ENCODE data around the gene ZNF365. TPM values are rescaled to one million over a fixed set of nuclear protein-coding genes. Genes with fewer than 3 reads are reported as not detected.
"Not testable (repeated sequence)": the region's sequence is repeated elsewhere in the genome, so short reads cannot be mapped to it uniquely, and the experiment has no call there.

Gene ZNF365
- total RNA-seq, 1 donor from 2014 or later: 2.7 TPM

GRCh38 chr10:62377966-62378365 is 3.8 kb downstream of the ZNF365 start:
- DNase-seq: no peak

GRCh38 chr10:62378877-62379276 is 4.7 kb downstream of the ZNF365 start:
- not testable (repeated sequence) for DNase-seq

DNA sequence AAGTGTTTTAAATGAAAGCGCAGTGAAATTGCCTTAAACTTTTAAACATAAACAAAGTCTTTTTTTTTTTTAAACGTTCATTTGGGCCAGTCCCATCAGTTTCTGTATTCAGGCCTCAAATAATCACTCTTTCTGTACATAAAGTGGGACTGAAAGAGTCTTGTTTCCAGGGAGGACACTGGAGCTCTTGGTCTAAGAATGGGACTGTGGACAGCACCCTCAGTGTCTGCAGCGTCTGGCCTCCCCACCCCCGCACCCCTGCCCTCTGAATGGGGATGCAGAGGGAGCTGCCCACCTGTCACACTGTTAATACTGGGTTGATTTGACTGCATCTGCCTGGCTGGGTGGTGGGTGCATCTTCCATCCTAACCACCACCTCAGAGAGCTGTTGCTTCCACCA is 5.2 kb downstream of the ZNF365 start:
- DNase-seq: no peak

- DNase-seq: no peak
These were observed 5.8 kb downstream of the ZNF365 start for GRCh38 chr10:62380016-62380415.

DNA sequence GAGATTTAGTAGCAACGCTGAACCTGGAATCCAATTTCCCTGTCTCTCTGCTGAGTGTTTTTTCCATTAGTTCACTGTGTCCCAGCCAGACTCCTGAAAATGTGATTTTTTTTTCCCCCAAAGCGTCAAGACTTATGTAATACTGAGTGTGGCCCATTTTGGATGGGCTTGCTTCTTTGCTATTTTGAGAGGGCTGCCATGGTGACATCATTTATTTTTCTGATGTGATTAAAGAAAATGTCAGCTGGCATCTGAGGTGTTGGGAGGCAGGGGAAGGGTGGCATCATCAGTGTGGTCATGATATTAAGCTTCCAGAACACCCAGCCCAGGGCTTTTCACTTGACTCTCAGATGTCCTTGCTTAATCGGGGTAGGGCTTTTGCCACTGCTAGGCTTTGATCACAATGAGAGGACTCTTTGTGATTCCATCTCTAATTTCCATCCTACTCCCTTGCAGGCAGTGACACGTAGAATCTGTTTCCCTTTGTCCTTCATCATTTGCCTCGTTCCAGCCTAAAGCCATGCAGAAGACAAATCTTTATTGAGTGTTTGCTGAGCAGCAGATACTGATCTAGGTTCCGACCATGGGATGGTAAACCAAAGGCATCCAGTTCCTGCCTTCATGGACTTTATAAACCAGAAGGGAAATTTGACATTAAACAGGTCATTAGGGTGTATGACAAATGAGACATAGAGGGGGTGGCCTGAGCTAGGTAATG is 7.4 kb downstream of the ZNF365 start:
- no peak for DNase-seq

DNA sequence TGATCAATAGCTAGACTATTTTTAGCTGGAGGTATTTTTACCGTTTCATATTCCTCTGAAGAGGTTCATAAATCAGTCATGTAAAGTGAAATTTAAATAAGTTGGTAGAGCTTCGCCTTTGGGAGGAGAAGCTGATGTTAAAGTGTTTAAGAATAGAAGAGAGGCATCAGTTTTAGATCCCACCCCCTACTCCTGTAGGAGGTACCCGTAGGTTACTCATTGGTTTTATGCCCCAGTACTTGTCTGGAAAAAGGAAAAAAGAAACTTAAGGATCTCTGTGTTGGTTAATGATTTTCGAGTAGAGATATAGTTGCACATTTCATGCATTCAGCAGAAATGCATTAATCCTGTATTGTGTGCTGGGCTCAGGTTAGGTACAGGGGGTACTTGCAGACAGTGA is 8.7 kb downstream of the ZNF365 start:
- DNase-seq: no peak

DNA sequence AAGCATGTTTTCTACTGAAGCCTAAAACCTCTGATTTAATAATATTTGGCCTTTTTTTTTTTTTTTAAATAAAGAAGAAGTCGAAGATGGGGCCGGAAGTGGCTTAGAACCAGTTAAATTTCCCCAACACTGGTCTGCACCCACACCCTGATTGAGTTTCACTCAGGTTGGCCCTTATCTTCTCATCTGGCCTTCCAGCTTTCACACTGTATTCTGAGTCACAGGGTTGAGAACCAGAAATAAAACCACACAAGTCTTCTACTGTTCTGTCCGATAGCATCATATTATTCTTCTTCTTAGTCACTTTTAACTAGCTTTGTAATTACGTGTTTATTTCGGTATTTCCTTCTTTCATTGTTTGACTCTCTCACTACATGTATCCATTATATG is 9.9 kb downstream of the ZNF365 start:
- no peak for DNase-seq

DNA sequence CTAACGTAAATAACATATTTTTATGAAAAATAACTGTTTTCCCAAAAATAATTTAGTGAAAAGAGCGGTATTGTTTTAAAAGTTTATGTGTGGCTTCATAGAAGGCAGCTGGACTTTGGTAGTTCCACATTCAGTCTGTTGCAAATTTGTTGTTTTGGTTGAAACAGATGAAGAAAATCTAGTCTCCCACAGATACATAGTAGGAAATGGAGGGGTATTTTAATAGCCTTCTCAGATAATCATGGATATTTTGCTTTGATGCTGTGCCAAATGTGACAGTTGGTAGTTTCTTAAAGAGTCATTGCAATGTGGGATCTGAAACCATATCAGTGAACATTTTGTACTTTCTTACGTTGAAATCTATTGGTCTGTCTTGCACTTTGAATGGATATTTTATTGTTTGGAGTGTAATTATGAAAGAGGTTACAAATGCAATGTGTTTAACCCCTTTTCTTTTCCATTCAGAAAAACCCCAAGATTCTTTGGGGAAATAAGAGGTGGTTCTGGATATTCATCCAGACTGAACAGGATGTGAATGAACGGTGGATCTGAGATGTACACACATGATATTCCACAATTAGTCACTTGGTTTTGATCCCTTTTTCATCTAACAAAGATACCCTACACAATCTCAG is 10.4 kb downstream of the ZNF365 start:
- DNase-seq: no peak

GRCh38 chr10:62386356-62387320 is 12.5 kb downstream of the ZNF365 start:
- no peak for DNase-seq

DNA sequence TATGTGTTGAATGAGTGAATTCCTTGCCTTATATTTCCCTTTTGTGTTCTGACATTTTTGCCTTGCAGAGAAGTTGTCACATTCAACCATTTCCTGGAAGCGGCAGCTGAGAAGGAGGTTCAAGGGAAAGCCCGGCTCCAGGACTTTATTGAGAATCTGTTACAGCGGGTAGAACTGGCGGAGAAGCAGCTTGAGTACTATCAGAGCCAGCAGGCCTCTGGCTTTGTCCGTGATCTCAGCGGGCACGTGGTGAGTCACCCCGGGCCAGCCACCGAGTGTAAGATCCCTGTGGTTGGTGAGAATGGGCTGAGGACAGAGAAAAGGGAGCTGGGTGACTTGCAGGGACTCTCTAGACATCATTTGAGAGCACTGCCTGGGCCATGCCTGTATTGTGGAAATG is 14.2 kb downstream of the ZNF365 start:
- no peak for DNase-seq

- no peak for DNase-seq
These were observed 16.5 kb downstream of the ZNF365 start for GRCh38 chr10:62390497-62391176.

- no peak for DNase-seq
These were observed 19.1 kb downstream of the ZNF365 start for GRCh38 chr10:62393237-62393636.

- DNase-seq: no peak
These were observed 20.4 kb downstream of the ZNF365 start for GRCh38 chr10:62394556-62395018.

DNA sequence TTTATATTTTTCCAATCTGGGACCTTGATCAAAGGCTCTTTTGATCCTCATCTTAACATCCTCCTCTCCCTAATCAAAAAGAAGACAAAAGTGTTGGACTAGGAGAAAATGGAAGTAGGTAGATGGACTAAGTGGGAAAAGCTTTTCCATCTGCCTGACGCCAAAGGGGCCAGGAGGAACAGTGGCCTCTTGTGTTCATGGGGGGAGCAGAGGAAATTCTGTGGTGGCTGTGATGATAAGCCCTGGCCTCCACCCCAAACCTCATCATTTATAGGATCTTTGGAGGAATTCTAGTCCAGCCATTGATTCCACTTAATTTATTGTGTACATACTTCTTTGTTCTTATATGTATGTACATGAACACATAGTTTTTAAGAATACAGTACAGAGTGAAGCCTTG is 21.7 kb downstream of the ZNF365 start:
- DNase-seq: no peak

DNA sequence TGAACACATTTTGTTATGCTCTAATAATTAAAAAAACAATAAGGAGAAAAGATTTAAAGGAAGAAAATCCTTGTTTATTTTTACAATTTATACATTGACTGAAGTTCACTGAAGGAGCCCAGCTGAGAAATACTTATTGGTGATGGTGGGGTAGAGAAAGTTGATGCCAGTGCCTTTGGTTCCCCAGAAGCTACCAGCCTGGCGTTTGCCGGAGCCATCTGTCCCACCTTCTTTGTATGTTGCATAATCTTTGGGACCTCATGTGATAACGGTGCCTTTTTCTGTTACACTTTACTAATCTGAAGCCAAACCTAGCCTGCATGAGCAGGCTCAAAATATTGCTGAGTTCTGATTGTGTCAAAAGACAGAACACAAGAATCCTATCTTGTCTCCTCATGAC is 22.7 kb downstream of the ZNF365 start:
- no peak for DNase-seq

GRCh38 chr10:62399211-62399610 is 25.0 kb downstream of the ZNF365 start:
- DNase-seq: no peak

GRCh38 chr10:62402508-62402907 is 28.3 kb downstream of the ZNF365 start:
- DNase-seq: no peak

DNA sequence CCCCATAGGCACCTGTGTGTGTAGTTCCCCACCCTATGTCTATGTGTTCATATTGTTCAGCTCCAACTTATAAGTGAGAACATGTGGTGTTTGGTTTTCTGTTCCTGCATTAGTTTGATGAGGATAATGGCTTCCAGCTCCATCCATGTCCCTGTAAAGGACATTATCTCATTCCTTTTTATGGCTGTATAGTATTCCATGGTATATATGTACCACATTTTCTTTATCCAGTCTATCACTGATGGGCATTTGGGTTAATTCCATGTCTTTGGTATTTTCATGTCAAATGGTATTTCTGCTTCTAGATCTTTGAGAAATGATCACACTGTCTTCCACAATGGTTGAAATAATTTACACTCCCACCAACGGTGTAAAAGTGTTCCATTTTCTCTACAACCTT is 36.4 kb downstream of the ZNF365 start:
- not testable (repeated sequence) for DNase-seq

GRCh38 chr10:62410934-62411333 is 36.8 kb downstream of the ZNF365 start:
- not testable (repeated sequence) for DNase-seq

- DNase-seq: no peak
These were observed 38.9 kb downstream of the ZNF365 start for GRCh38 chr10:62413048-62413447.

GRCh38 chr10:62413652-62414051 is 39.5 kb downstream of the ZNF365 start:
- DNase-seq: no peak

DNA sequence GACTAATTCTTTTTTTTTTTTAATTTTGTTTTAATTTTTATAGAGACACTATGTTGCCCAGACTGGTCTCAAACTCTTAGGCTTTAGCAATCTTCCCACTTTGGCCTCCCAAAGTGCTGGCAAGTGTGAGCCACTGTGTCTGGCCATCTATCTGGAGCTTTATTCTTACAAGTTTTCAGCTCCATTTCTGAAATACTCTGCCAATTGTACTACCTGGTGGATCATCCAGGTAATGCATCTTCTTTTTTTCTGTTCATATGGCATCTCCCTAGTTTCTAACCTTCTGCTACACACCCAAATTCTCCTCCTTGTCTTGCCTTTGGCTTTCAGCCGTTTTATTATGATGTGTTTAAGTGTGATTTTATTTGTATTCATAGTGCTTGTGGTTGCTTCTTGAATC is 40.2 kb downstream of the ZNF365 start:
- no peak for DNase-seq
